Measurements from ENCODE around the gene ZCCHC7. TPM values are rescaled to one million over a fixed set of nuclear protein-coding genes. Genes with fewer than 3 reads are reported as not detected.

The ZCCHC7 gene
- total and polyA plus RNA-seq, 2 of the 8 experiments (the other 6 are each of a cell fraction or from before 2014, with no cell fraction given) = 12.2 to 27.5 TPM

GRCh38 chr9:37134166-37134565 lies 13.8 kb downstream of the ZCCHC7 start:
- POLR2A ChIA-PET (ENCODE audit: partially characterized antibody) = interaction anchor here (1.3 to 1.4 kb wide), 2 partner anchors 10 to 13 kb away, joined by 3 to 8 read pairs; partner anchors contain the start of gene ZCCHC7
- no peak overlapping the region for H3K4me3 ChIP-seq (ENCODE audit: extremely low read depth in 1 of 4, insufficient read depth in 2 of 4, low read depth in 3 of 4, low read length in 4 of 4)
- CTCF ChIA-PET (ENCODE audit: partially characterized antibody) = interaction anchor here (0.9 to 1.3 kb wide), 2 partner anchors 10 to 13 kb away, joined by 4 read pairs; no protein-coding TSS in a partner anchor
- no peak overlapping the region for H4K8ac ChIP-seq (ENCODE audit: extremely low read depth, insufficient read depth, low read length)
- peaks cover 0 to 5% (median 0%) of the 10 kb centered on the region in 4 experiments; a peak in 1 of 7 replicates for H3K4me1 ChIP-seq (replicated peaks in 1 of 4; ENCODE audit: control insufficient read depth in 3 of 4, insufficient read depth in 4 of 4, low read length in 3 of 4)
- no peak overlapping the region for H4K91ac ChIP-seq (replicated peaks; ENCODE audit: insufficient read length, low read length)
- DNase-seq (ENCODE audit: low read depth in 1 of 2, low spot score in 2 of 2) (no peak), FAIRE-seq (no peak)
- no peaks in the 10 kb centered on the region for H4K20me1 ChIP-seq (replicated peaks in 1 of 2; ENCODE audit: control insufficient read depth in 1 of 2, insufficient read depth in 2 of 2, low read length in 2 of 2)
- H3K27me3 ChIP-seq (replicated peaks in 1 of 4; ENCODE audit: control insufficient read depth in 3 of 4, extremely low read depth in 1 of 4, insufficient read depth in 3 of 4, low read length in 3 of 4) = no peaks in the 10 kb centered on the region
- WGBS, 2 experiments (ENCODE audit: extremely low coverage in 1 of 2, insufficient coverage in 1 of 2, insufficient read length in 1 of 2, insufficient replicate concordance in 2 of 2, low coverage in 1 of 2, low lambda C conversion rate in 2 of 2, missing lambda C conversion rate in 1 of 2) = 88% methylated on average over 1 of the region's 1 CpG; no CpG with 5 or more reads in 1 of the 2 experiments
- peaks cover 0 to 5% (median 0%) of the 10 kb centered on the region in 4 experiments; a peak in 1 of 8 replicates for H3K36me3 ChIP-seq (ENCODE audit: control insufficient read depth in 2 of 4, insufficient read depth in 4 of 4, low read length in 3 of 4)
- no peak overlapping the region for H3K18ac ChIP-seq (ENCODE audit: extremely low read depth, low read length)
- no peak overlapping the region for H3K9ac ChIP-seq (replicated peaks in 1 of 4; ENCODE audit: extremely low read depth in 1 of 4, low read depth in 3 of 4, low read length in 3 of 4)
- H2BK120ac ChIP-seq (replicated peaks; ENCODE audit: low read depth, low read length) = no peak overlapping the region
- H2AFZ ChIP-seq (ENCODE audit: low read length) = no peak overlapping the region
- H3K27ac ChIP-seq (ENCODE audit: low read depth, low read length) = no peak overlapping the region
- H3K79me2 ChIP-seq (ENCODE audit: control insufficient read depth in 1 of 2, insufficient read depth in 2 of 2, low read length in 2 of 2) = peaks cover 0 to 30% of the 10 kb centered on the region in 2 experiments; a peak in 2 of 4 replicates
- H3K56ac ChIP-seq (replicated peaks; ENCODE audit: insufficient read length, low read depth, low read length) = no peak overlapping the region
- no peak overlapping the region for H3K23ac ChIP-seq (ENCODE audit: insufficient read length)
- H2AK5ac ChIP-seq (ENCODE audit: low read depth, low read length) = no peak overlapping the region
- no peak overlapping the region for H4K5ac ChIP-seq (ENCODE audit: insufficient read length, low read depth, low read length)
- H3K23me2 ChIP-seq (ENCODE audit: low read depth, low read length) = no peaks in the 10 kb centered on the region
- H2BK15ac ChIP-seq (ENCODE audit: low read length) = no peak overlapping the region
- no peak overlapping the region for H2BK5ac ChIP-seq (ENCODE audit: low read depth, low read length)
- H2BK20ac ChIP-seq (ENCODE audit: low read length) = no peak overlapping the region
- H3K79me1 ChIP-seq (ENCODE audit: low read depth, low read length) = peaks cover 2% of the 10 kb centered on the region; the same call in 1 of the 2 replicates
- H3K4ac ChIP-seq (replicated peaks; ENCODE audit: insufficient read length, low read depth, low read length) = no peak overlapping the region
- H3K4me2 ChIP-seq (ENCODE audit: insufficient read depth in 1 of 2, low read depth in 2 of 2, low read length in 2 of 2) = no peak overlapping the region
- no peak overlapping the region for H3K14ac ChIP-seq (ENCODE audit: insufficient read length)
- no peaks in the 10 kb centered on the region for H3K9me3 ChIP-seq (ENCODE audit: insufficient read depth in 2 of 2, low read depth in 1 of 2, low read length in 1 of 2)
- no peak overlapping the region for H2BK12ac ChIP-seq (ENCODE audit: low read depth, low read length)
